Measurements from ENCODE around the gene APP. TPM values are rescaled to one million over a fixed set of nuclear protein-coding genes. Genes with fewer than 3 reads are reported as not detected.

The APP gene
- total RNA-seq, 1 donor from 2014 or later: 1,326 TPM

- no peak for DNase-seq (ENCODE audit: low read depth in 2 of 2)
Measured at GRCh38 chr21:26067836-26068594, 102.6 kb downstream of the APP start.

GRCh38 chr21:26064506-26064905 is 106.1 kb downstream of the APP start:
- no peak for DNase-seq (ENCODE audit: low read depth in 2 of 2)

DNA sequence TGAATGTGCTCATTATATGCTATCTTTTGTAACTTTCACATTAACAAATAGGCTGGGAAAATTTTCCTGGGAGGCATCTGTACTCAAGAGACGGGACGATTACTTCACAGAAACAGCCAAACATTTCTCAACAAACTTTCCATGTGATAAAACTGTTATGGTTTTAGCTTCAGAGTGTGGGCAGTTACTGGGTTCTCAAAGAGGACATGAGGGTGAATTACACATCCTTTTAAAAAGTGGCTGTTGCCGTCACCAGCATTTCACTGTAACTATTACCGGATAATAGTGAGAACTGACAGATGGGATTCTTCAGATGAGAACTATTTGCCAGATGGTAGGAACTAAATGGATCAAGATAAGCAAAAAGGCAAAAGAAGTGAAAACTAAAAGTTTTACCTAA is 109.1 kb downstream of the APP start:
- no peak for DNase-seq (ENCODE audit: low read depth in 2 of 2)

DNA sequence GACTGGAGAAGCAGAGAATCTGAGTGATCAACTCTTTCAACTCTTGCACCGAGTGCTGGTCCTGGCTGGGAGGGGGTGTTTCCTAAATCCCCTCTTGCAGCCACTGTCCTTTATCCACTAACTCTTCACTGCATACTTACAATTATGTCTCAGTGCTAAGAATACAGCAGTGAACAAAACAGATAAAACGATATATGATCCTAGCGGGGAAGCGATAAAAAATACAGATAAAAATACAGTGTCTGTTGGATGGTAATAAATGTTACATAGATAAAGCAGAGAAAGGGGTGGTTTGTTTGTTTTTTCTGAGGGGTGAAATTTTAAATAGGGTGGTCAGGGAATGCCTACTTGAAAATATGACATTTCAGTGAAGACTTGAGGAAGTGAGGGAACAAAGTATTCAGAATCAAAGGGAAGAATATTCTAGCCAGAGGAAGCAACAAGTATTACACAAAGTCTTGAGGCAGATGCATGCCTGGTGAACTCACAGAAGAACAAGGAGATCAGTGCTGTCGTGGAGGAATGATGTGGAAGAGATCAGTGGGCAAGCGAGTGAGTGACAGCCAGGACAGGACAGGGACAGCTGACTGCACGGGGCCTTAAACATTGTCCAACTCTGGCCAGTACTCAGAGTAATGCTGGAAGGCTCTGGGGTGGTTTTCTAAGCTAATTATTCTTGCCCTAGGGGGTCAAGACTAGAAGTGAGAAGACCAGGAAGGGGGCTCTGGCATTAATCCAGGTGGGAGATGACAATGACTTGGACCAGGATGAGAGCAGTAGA is 110.0 kb downstream of the APP start:
- DNase-seq (ENCODE audit: low read depth in 2 of 2): no peak

DNA sequence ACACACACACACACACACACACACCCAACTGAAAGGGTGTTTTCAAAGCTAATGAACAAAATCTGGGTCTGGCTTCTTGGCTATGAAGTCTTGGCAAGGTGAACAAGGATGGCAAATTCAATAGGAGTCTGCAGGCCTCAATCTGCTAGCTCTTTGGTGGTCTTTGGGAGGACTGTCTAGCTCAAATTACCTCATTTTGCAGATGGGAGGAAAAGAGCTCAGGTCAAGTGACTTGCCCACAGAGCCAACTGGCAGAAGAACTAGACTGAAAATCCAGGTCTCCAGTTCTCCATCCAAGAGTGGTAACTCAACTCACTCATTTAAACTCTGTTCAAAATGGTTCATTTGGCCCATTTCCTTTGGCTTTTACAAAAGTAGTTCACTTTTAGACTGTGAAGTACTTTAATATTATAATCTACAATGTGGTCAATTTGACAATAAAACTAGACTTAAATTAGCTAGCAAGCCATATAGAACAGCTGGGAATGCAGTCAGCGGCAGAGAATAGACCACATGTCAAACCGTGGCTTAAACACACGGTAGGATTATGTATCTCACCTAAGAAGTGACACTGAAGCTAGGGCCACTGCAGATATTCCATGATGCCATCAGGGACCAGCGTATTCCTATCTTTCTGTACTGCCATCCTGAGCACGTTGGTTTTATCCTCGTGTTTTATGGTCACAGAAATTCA is 112.9 kb downstream of the APP start:
- no peak for DNase-seq (ENCODE audit: low read depth in 2 of 2)

GRCh38 chr21:26055841-26056264 is 114.7 kb downstream of the APP start:
- DNase-seq (ENCODE audit: low read depth in 2 of 2): no peak

- DNase-seq (ENCODE audit: low read depth in 2 of 2): no peak
Measured at GRCh38 chr21:26055010-26055409, 115.6 kb downstream of the APP start.

- DNase-seq (ENCODE audit: low read depth in 2 of 2): no peak
Measured at GRCh38 chr21:26052057-26052456, 118.5 kb downstream of the APP start.

DNA sequence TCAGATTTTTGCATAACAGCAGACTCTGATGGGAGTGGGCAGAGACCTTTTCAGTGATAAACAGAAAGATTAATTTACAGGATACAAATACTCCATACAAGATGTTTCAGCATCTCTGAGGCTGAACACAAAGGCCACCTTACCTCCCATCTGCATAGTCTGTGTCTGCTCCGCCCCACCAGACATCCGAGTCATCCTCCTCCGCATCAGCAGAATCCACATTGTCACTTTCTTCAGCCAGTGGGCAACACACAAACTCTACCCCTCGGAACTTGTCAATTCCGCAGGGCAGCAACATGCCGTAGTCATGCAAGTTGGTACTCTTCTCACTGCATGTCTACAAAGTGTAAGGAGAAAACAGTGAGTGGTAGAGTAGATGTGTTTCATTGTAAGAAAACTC is 119.7 kb downstream of the APP start:
- DNase-seq (ENCODE audit: low read depth in 2 of 2): no peak

- DNase-seq (ENCODE audit: low read depth in 2 of 2): no peak
Measured at GRCh38 chr21:26049803-26050202, 120.8 kb downstream of the APP start.

- DNase-seq (ENCODE audit: low read depth in 2 of 2): no peak
Measured at GRCh38 chr21:26047279-26047967, 123.1 kb downstream of the APP start.

DNA sequence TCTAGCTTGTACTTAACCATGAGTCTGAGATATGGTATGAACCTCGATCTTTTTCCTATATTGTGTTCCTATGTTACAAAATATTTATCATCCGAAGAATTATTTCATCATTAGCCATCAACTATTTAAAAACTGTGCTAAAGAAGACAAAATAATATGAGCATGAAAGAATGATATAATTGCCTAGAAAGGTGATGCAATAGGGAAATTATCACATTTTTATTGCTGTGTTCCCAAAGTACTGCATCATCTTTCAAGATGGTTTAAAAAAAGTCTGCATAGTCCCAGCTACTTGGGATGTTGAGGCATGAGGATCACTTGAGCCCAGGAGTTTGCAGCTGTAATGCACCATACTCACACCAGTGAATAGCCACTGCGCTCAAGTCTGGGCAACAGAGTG is 126.7 kb downstream of the APP start:
- no peak for DNase-seq (ENCODE audit: low read depth in 2 of 2)

DNA sequence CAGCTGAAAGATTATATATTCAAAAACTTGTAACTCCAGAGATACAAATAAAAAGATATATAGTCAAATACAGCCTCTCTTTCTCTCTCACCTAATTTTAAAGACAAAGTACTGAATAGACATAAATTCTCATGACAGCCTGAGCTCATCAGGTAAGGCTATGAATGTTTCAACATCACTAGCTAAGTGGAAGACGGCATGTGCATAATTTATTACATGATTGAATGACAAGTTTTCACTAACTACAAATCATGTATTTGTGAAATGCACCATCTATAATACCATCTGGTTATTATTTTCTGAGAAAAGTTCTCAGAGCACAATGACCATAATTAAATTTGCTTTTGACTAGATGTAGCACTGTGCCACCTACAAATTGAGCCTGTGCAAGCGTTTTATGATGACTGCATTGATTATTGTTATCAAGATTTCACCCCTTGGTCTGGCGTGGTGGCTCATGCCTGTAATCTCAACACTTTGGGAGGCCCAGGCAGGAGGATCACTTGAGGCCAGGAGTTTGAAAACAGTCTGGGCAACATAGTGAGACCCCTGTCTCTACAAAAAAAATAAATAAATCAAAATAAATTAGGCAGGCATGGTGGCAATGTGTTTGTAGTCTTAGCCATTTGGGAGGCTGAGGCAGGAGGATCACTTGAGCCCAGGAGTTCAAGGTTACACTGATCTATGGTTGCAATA is 128.2 kb downstream of the APP start:
- DNase-seq (ENCODE audit: low read depth in 2 of 2): no peak

DNA sequence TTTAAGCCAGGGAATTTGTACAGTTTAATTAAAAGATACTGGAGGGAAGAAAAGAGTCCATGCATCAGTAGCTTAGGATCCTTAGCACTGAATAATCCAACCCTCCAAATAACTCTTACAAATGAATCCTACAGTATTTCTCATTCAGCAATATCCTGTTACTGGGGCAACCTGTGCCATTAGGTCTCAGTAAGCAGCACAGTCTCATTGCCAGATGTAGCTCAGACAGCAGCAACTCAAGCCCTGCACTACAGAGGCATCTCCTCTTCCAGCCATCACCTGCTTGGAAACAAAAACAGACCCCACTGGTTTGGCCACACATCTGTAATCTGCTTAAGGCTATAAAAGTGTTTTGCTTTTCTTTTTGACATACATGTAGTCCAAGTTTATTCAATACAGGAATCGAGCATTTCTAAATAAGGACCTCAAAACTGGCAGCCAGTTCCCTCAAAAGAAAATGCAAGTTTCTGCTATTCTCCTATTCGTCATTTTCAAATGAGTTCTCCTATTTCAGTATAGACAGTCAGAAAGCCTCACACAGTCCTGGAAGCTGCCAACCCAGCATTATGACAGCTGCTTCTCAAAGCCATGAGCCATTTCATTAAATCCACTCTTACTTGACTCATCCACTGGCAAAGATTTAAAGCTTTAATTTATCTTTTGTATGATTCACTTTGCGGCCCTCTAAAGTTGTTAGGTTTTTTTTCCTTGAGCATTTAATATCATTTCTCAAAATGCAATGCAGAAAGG is 129.0 kb downstream of the APP start:
- DNase-seq (ENCODE audit: low read depth in 2 of 2): peak; percentile 32 to 43

DNA sequence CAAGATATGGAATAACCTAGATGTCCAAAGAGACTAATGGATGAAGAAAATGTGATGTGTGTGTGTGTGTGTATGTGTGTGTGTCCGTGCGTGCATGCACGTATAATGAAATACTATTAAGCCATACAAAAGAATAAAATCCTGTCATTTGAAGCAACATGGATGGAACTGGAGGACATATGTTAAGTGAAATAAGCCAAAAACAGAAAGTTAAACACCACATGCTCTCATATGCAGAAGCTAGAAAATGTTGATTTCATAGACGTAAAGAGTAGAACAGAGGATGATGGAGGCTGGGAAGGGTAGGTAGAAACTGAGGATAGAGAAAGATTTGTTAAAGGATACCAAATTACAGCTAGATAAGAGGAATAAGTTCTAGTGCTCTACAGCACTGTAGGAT is 133.7 kb downstream of the APP start:
- DNase-seq (ENCODE audit: low read depth in 2 of 2): no peak

DNA sequence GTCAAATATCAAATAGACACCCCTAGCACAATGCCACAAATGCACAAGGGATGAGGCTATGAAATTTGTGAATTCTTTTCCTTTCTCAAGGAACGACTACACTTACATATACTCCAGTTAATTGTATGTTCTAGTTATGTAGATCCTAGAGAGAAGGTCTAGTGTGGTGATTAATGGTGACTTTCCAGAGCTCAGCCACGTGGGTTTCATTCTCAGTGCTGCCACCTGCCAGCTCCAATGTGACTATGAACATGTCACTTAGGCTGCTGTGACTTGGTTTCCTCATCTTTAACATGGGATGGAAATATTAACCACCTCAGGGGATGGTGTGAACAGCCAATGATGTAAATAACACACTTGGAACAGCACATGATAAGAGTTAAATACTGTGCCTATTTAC is 138.3 kb downstream of the APP start:
- DNase-seq (ENCODE audit: low read depth in 2 of 2): peak; percentile 15 to 32

- DNase-seq (ENCODE audit: low read depth in 2 of 2): no peak
Measured at GRCh38 chr21:26028183-26028582, 142.4 kb downstream of the APP start.

GRCh38 chr21:26027696-26028095 is 142.9 kb downstream of the APP start:
- no peak for DNase-seq (ENCODE audit: low read depth in 2 of 2)

DNA sequence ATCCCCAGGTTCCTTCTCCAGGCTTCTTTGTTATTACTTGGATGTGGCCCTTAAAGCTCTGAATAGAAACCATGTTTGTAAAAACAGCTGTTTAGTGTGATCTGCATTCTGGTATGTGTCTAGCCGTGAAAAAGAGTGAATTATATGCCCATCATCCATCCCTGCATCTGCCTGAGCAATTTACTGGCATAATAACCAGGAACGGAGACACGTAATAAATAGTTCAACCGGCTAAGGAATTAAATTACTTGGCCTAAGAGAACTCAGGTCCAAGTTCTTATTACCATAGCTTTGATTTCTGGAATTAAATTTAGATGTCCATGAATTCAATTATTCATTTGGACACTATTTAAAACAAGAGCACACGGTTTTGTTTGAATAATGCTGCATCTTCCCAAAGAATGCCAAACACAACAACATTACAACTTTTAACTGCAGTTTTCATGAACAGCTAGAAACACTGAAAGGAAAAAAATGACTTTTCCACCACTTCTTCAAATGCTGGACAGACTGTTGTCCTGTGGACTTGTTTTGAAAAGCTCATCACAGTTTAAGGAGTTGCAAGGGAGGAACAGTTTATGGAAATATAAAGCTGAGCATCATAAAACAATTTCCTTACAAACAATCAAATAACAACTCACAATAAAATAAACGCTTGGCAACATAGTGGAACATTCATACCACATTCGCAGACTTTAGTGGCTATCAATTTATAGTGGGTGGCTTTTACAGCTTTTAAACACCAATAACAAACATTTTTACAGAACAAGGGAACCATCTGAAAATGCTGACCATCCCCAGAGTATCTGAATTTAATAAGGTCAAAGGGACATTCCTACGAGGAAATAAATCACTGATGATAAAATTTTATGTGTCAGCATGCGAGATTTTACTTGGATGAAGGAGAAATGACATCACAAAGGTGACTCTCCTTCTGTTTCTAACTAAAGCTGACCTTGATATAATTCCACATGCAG is 144.7 kb downstream of the APP start:
- no peak for DNase-seq (ENCODE audit: low read depth in 2 of 2)
